Panc1 (cell line): ENCODE results near the gene SNU13. TPM values are rescaled to one million over a fixed set of nuclear protein-coding genes. Genes with fewer than 3 reads are reported as not detected.

Source experiments
- ATAC-seq: fragments of 200-7000 bp; cut with Tn5 transposase; 2 replicates; pipeline ENCODE4 v1.9.1; 2020; ENCODE audit warnings: mild to moderate bottlenecking, moderate library complexity
- BruUV-seq: library from RNA; stranded (reverse); fragments of 400-500 nt; replicated peaks from 2 replicates; lab custom pipeline; 2021; lab: Mats Ljungman, UMichigan
- CTCF ChIA-PET: fragments of 300-600 bp; sonication (Branson Sonifier 250); formaldehyde crosslinking; loops from one replicate; lab custom pipeline; 2022; ENCODE audit warnings: antibody characterized with exemption; lab: Charles Lee
- POLR2A ChIA-PET: fragments of 300-600 bp; sonication (Branson Sonifier 250); formaldehyde crosslinking; loops from one replicate; lab custom pipeline; 2022; ENCODE audit warnings: antibody characterized with exemption; lab: Charles Lee
- DNase-seq: peaks from one replicate; pipeline ENCODE4 v3.0.0-alpha.2; 2010; ENCODE audit warnings: low read depth, low spot score
- H3K27ac ChIP-seq: 2 replicates; pipeline ENCODE4 v1.5.1; 2011; ENCODE audit warnings: mild to moderate bottlenecking, low read length, inconsistent platforms
- H3K27me3 ChIP-seq: fragments of 200-500 bp; sonication (Bioruptor generic); 2 replicates; pipeline ENCODE4 v1.6.0; 2014; ENCODE audit warnings: low read length, inconsistent platforms; ENCODE audit not compliant: control insufficient read depth, insufficient read depth
- H3K36me3 ChIP-seq: fragments of 200-500 bp; sonication (Bioruptor generic); 2 replicates; pipeline ENCODE4 v1.5.1; 2014; ENCODE audit warnings: inconsistent platforms, mild to moderate bottlenecking, low read length, moderate library complexity; ENCODE audit not compliant: control insufficient read depth, insufficient read depth
- H3K4me1 ChIP-seq: 2 replicates; pipeline ENCODE4 v1.5.1; 2011; ENCODE audit warnings: inconsistent platforms, mild to moderate bottlenecking, low read length, moderate library complexity; ENCODE audit not compliant: control insufficient read depth, insufficient read depth
- H3K4me3 ChIP-seq, 2 experiments: 2 replicates each; pipeline ENCODE4 v1.5.1; 2011 to 2012; ENCODE audit warnings: low read depth in 2 of 2, low read length in 2 of 2, mild to moderate bottlenecking in 2 of 2, inconsistent platforms in 1 of 2, moderate library complexity in 1 of 2
- H3K9me3 ChIP-seq: fragments of 200-500 bp; sonication (Bioruptor generic); 2 replicates; pipeline ENCODE4 v1.5.1; 2014; ENCODE audit warnings: low read depth, mild to moderate bottlenecking, inconsistent platforms, low read length, moderate library complexity; ENCODE audit not compliant: control insufficient read depth, insufficient read depth
- CTCF ChIP-seq: fragments of 450-650 bp; IDR thresholded peaks from 2 replicates; pipeline ENCODE4 v1.5.1; 2017; ENCODE audit warnings: mild to moderate bottlenecking
- POLR2AphosphoS5 ChIP-seq: IDR thresholded peaks from 2 replicates; pipeline ENCODE4 v1.6.1; 2012; ENCODE audit warnings: mild to moderate bottlenecking, low read depth, low read length, moderate library complexity
- REST ChIP-seq, 2 experiments: IDR thresholded peaks; 2 replicates each; pipeline ENCODE4 v1.6.1; 2011 to 2012; ENCODE audit warnings: low read depth in 2 of 2, control low read depth in 1 of 2, low read length in 1 of 2, mild to moderate bottlenecking in 1 of 2, moderate library complexity in 1 of 2; ENCODE audit not compliant: insufficient read depth in 1 of 2
- SIN3A ChIP-seq: IDR thresholded peaks from 2 replicates; pipeline ENCODE4 v1.6.1; 2012; ENCODE audit warnings: low read depth, mild to moderate bottlenecking, low read length, moderate library complexity, borderline replicate concordance; ENCODE audit not compliant: insufficient read depth
- TCF7L2 ChIP-seq: IDR thresholded peaks from 2 replicates; pipeline ENCODE4 v1.6.1; 2011; ENCODE audit warnings: mild to moderate bottlenecking, low read depth, low read length, inconsistent platforms
- in situ Hi-C: cut with HindIII; loops from 2 replicates; pipeline ENCODE4 v1.10.0; 2016; ENCODE audit warnings: low sequenced_read_pairs, low pct_unique_long_range_greater_than_20kb
- intact Hi-C: fragments of 100-400 bp; cut with micrococcal nuclease; formaldehyde crosslinking; loops from one replicate; pipeline ENCODE4 v1.10.0; 2022; ENCODE audit not compliant: unreplicated experiment
- total RNA-seq: library from RNA; stranded (reverse); gene quantifications from one replicate; pipeline ENCODE4 v1.2.1, GENCODE V29; 2021; ENCODE audit not compliant: unreplicated experiment

SNU13 gene
- total RNA-seq, 1 experiment from 2014 or later = 113 TPM

DNA sequence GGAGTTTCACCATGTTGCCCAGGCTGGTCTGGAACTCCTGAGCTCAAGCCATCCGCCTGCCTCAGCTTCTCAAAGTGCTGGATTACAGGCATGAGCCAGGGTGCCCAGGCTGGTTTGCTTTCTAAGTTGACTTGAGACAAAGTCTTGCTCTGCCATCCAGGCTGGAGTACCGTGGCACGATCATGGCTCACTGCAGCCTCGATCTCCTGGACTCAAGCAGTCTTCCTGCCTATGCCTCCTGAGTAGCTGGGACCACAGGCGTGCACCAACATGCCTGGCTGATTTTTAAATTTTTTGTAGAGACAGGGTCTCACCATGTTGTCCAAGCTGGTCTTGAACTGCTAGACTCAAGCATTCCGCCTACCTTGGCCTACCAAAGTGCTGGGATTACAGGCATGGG, 31.0 kb downstream of the SNU13 start:
- H3K9me3 ChIP-seq = no peaks in the 10 kb centered on the region
- ATAC-seq (no peak), DNase-seq (no peak)
- BruUV-seq = no TSS peak
- in situ Hi-C loops = no loop called here
- H3K4me3 ChIP-seq = no peak overlapping the region
- no peaks in the 10 kb centered on the region for H3K4me1 ChIP-seq
- ChIA-PET POLR2A (no interaction called here), CTCF (no interaction called here)
- H3K27me3 ChIP-seq = no peaks in the 10 kb centered on the region
- H3K27ac ChIP-seq = no peak overlapping the region
- intact Hi-C loops = no loop called here
- peaks cover 38% of the 10 kb centered on the region; the same call in 1 of the 2 replicates for H3K36me3 ChIP-seq
- TF ChIP-seq POLR2AphosphoS5 = no peak
- no peak for TF ChIP-seq CTCF
- no peak for TF ChIP-seq TCF7L2
- TF ChIP-seq SIN3A = no peak
- TF ChIP-seq REST (IDR thresholded peaks at IDR 0.05; ENCODE audit: insufficient read depth in 1 of 2, low read depth in 2 of 2, low read length in 1 of 2) = no peak

GRCh38 chr22:41656556-41656955, 32.1 kb downstream of the SNU13 start:
- TF ChIP-seq TCF7L2 (no peak), SIN3A (no peak), CTCF (no peak), REST (IDR thresholded peaks at IDR 0.05; ENCODE audit: insufficient read depth in 1 of 2, low read depth in 2 of 2, low read length in 1 of 2) (no peak), POLR2AphosphoS5 (no peak)
- H3K4me3 ChIP-seq = no peak overlapping the region
- no peak for ATAC-seq
- no peak overlapping the region for H3K27ac ChIP-seq
- peaks cover 31% of the 10 kb centered on the region; the same call in 1 of the 2 replicates for H3K36me3 ChIP-seq
- no peak for DNase-seq
- intact Hi-C loops (no loop called here), in situ Hi-C loops (no loop called here)
- H3K27me3 ChIP-seq = no peaks in the 10 kb centered on the region
- POLR2A ChIA-PET = no interaction called here
- no peaks in the 10 kb centered on the region for H3K9me3 ChIP-seq
- no peaks in the 10 kb centered on the region for H3K4me1 ChIP-seq
- CTCF ChIA-PET = no interaction called here
- BruUV-seq = no TSS peak
